Renal pelvis (tissue), 4 donors: Measurements from ENCODE around the gene CCR2. TPM values are rescaled to one million over a fixed set of nuclear protein-coding genes. Genes with fewer than 3 reads are reported as not detected.
"Not testable (repeated sequence)": the region's sequence is repeated elsewhere in the genome, so short reads cannot be mapped to it uniquely, and the experiment has no call there.

Experiments
- DNase-seq: peaks from one replicate; pipeline ENCODE4 v3.0.0-alpha.2; 2013
- polyA plus RNA-seq, 3 donors: library from polyadenylated mRNA; unstranded; fragments of 120-200 nt; gene quantifications; one replicate each; pipeline ENCODE4 v1.2.1, GENCODE V29; 2013; ENCODE audit not compliant: insufficient read length in 3 of 3

The CCR2 gene
- polyA plus RNA-seq, 3 donors, result 0.87 to 1.9 (median 1.6) TPM

- DNase-seq, result not testable (repeated sequence)
These were observed 49.0 kb downstream of the CCR2 start for GRCh38 chr3:46402902-46403301.

- DNase-seq, result no peak
These were observed 51.5 kb downstream of the CCR2 start for GRCh38 chr3:46405301-46406019.

- DNase-seq, result no peak
These were observed 52.5 kb downstream of the CCR2 start for GRCh38 chr3:46406443-46406787.

- no peak for DNase-seq
These were observed 53.1 kb downstream of the CCR2 start, which contains the start of the genes CCR5AS and CCRL2 for GRCh38 chr3:46406788-46407611. TSS of gene CCR5AS (minus strand) at chr3:46407066. TSS of gene CCRL2 (plus strand) at chr3:46407259. CDS start at chr3:46408080, 821 bp downstream.

- DNase-seq, result no peak
These were observed 54.1 kb downstream of the CCR2 start for GRCh38 chr3:46407970-46408369.

- no peak for DNase-seq
These were observed 54.9 kb downstream of the CCR2 start for GRCh38 chr3:46408853-46409252.

- no peak for DNase-seq
These were observed 56.0 kb downstream of the CCR2 start for GRCh38 chr3:46409739-46410489.

Other genes with a start within 250 kb of the CCR2 start
- gene CCR1, start 145.8 kb upstream of the CCR2 start, polyA plus RNA-seq, result 1 to 10 TPM; 1.8 to 2.5 (median 1.9) TPM
- gene CCR3, start 111.7 kb upstream of the CCR2 start, polyA plus RNA-seq, result under 1 TPM in 2 of 3 donors, not detected in 1; 0.07 to 0.13 TPM
- under 1 TPM; 0.17 to 0.47 (median 0.41) TPM for gene CCR5, start 16.8 kb downstream of the CCR2 start, polyA plus RNA-seq
- 1 to 10 TPM in 1 of 3 donors, under 1 TPM in 2; 0.83 to 1.1 (median 0.99) TPM for gene CCRL2, start 53.1 kb downstream of the CCR2 start, polyA plus RNA-seq
- 1 to 10 TPM; 2.2 to 3.6 (median 3.3) TPM for gene LTF, start 110.8 kb downstream of the CCR2 start, polyA plus RNA-seq
- gene RTP3, start 143.9 kb downstream of the CCR2 start, polyA plus RNA-seq, result under 1 TPM in 1 of 3 donors, not detected in 2; 0.06 TPM
- gene LRRC2, start 212.2 kb downstream of the CCR2 start, polyA plus RNA-seq, result 1 to 10 TPM; 1.4 to 2.9 (median 2.1) TPM